Glutamatergic neuron (in vitro differentiated cells): ENCODE results near the gene ST8SIA4. TPM values are rescaled to one million over a fixed set of nuclear protein-coding genes. Genes with fewer than 3 reads are reported as not detected.

ENCODE experiments used
- DNase-seq: peaks from one replicate; pipeline ENCODE4 v3.0.0; 2022
- H3K27ac Mint-ChIP-seq: one replicate; pipeline ENCODE4 v1.8.0; 2020; ENCODE audit warnings: mild to moderate bottlenecking, mixed read lengths, inconsistent platforms; ENCODE audit not compliant: unreplicated experiment
- H3K27me3 Mint-ChIP-seq: one replicate; pipeline ENCODE4 v1.8.0; 2020; ENCODE audit warnings: mild to moderate bottlenecking, moderate library complexity, mixed read lengths, inconsistent platforms; ENCODE audit not compliant: unreplicated experiment
- H3K36me3 Mint-ChIP-seq: one replicate; pipeline ENCODE4 v1.8.0; 2020; ENCODE audit warnings: mild to moderate bottlenecking, mixed read lengths, inconsistent platforms; ENCODE audit not compliant: unreplicated experiment
- H3K4me1 Mint-ChIP-seq: one replicate; pipeline ENCODE4 v1.8.0; 2020; ENCODE audit warnings: mild to moderate bottlenecking, low read depth, mixed read lengths, inconsistent platforms; ENCODE audit not compliant: unreplicated experiment
- H3K4me3 Mint-ChIP-seq: one replicate; pipeline ENCODE4 v1.8.0; 2020; ENCODE audit warnings: mild to moderate bottlenecking, mixed read lengths, inconsistent platforms; ENCODE audit not compliant: unreplicated experiment
- H3K9me3 Mint-ChIP-seq: one replicate; pipeline ENCODE4 v1.8.0; 2020; ENCODE audit warnings: mild to moderate bottlenecking, moderate library complexity, mixed read lengths, inconsistent platforms; ENCODE audit not compliant: unreplicated experiment
- CTCF ChIP-seq: fragments of 200-600 bp; sonication (generic); IDR thresholded peaks from one replicate; pipeline ENCODE4 v1.5.0; 2021; ENCODE audit not compliant: partially characterized antibody, unreplicated experiment
- total RNA-seq: library from RNA; stranded (reverse); fragmentation: NEBNext Ultra II Directional; extraction: Animal tissue kit (Norgen Biotek cat#: 25700); gene quantifications from one replicate; pipeline ENCODE4 v1.2.1, GENCODE V29; 2021; ENCODE audit not compliant: unreplicated experiment

Gene ST8SIA4
- total RNA-seq, 1 donor from 2014 or later = 12.6 TPM

GRCh38 chr5:100791391-100791790 lies 111.7 kb downstream of the ST8SIA4 start:
- Mint-ChIP-seq H3K9me3 (peaks cover 2% of the 10 kb centered on the region), H3K4me1 (peaks cover 10% of the 10 kb centered on the region), H3K4me3 (no peak overlapping the region), H3K27me3 (no peaks in the 10 kb centered on the region), H3K27ac (no peak overlapping the region), H3K36me3 (no peaks in the 10 kb centered on the region)
- TF ChIP-seq CTCF = no peak
- no peak for DNase-seq

- Mint-ChIP-seq H3K27ac (no peak overlapping the region), H3K27me3 (no peaks in the 10 kb centered on the region), H3K4me1 (peaks cover 14% of the 10 kb centered on the region), H3K4me3 (no peak overlapping the region), H3K36me3 (no peaks in the 10 kb centered on the region), H3K9me3 (peaks cover 2% of the 10 kb centered on the region)
- TF ChIP-seq CTCF = no peak
- no peak for DNase-seq
These were observed 112.1 kb downstream of the ST8SIA4 start for GRCh38 chr5:100790951-100791350.

DNA sequence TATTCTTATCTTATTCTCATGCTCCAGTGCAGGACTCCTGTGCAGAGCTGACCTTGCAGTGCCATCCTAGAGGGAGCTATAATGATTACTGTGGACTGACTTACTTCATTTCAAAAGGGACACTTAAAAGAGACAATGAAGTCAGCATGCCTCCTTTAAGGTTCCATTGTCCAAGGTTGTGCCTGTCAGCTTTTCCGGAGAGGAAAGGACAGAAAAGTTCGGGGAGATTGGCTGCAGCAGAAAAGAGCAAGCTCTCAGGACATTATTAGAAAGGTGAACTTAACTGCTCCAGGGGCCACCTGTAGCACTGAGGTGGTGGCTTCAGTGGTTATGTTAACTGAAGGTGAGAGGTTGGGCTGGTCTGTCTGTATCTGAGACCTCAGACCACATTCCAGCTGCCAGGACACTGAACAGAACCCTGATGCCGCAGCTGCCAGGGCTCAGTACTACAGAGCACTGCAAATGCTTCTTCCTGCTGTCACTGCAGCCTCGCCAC lies 112.9 kb downstream of the ST8SIA4 start:
- no peak for DNase-seq
- TF ChIP-seq CTCF = no peak
- H3K4me3 Mint-ChIP-seq = no peak overlapping the region
- no peaks in the 10 kb centered on the region for H3K27me3 Mint-ChIP-seq
- no peaks in the 10 kb centered on the region for H3K36me3 Mint-ChIP-seq
- H3K4me1 Mint-ChIP-seq = peaks cover 14% of the 10 kb centered on the region
- H3K9me3 Mint-ChIP-seq = peaks cover 2% of the 10 kb centered on the region
- peak overlapping the region; percentile 36 for H3K27ac Mint-ChIP-seq

- Mint-ChIP-seq H3K36me3 (no peaks in the 10 kb centered on the region), H3K27me3 (no peaks in the 10 kb centered on the region), H3K4me3 (no peak overlapping the region), H3K9me3 (peaks cover 2% of the 10 kb centered on the region), H3K27ac (peak overlapping the region; percentile 10), H3K4me1 (peaks cover 14% of the 10 kb centered on the region)
- TF ChIP-seq CTCF = no peak
- no peak for DNase-seq
These were observed 113.4 kb downstream of the ST8SIA4 start for GRCh38 chr5:100789694-100790093.

DNA sequence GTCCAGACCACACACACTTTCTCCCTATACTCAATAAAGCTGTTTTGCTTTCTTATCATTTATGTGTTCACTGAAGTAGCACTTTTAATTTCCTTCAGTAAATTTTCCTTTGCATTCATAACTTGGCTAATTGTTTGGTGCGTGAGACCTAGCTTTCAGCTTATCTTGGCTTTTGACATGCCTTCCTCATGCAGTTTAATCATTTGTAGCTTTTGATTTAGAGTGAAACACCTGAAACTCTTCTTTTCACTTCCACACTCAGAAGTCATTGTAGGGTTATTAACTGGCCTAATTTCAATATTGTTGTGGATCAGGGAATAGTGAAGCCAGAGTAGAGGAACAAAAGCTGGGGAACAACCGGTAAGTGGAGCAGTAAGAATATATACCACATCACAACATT lies 114.7 kb downstream of the ST8SIA4 start:
- DNase-seq = no peak
- Mint-ChIP-seq H3K4me1 (peaks cover 14% of the 10 kb centered on the region), H3K9me3 (peaks cover 4% of the 10 kb centered on the region), H3K36me3 (no peaks in the 10 kb centered on the region), H3K27ac (no peak overlapping the region), H3K27me3 (no peaks in the 10 kb centered on the region), H3K4me3 (no peak overlapping the region)
- no peak for TF ChIP-seq CTCF
